Right lobe of liver (tissue), 6 donors: ENCODE measurements around the gene MAP3K1. TPM values are rescaled to one million over a fixed set of nuclear protein-coding genes. Genes with fewer than 3 reads are reported as not detected.

ENCODE experiments used
- ATAC-seq, 4 donors: fragments of 200-7000 bp; cut with Tn5 transposase; one replicate each; pipeline ENCODE4 v1.9.1; 2020; ENCODE audit warnings: mild to moderate bottlenecking in 4 of 4, moderate library complexity in 4 of 4
- DNase-seq, 3 donors: peaks; one replicate each; pipeline ENCODE4 v3.0.0-alpha.2; 2020
- H3K27ac ChIP-seq, 3 donors: fragments of 200-600 bp; one replicate each; pipeline ENCODE4 v1.8.0; 2022
- H3K27me3 ChIP-seq, 2 donors: fragments of 200-600 bp; one replicate each; pipeline ENCODE4 v1.8.0; 2022
- H3K36me3 ChIP-seq, 4 donors: fragments of 200-600 bp; sonication (generic) in 1 of 4; one replicate each; pipeline versions ENCODE4 v1.5.1 to v1.8.0; 2017 to 2022; ENCODE audit warnings: control low read depth in 1 of 4
- H3K4me1 ChIP-seq, 4 donors: fragments of 200-600 bp; sonication (generic) in 1 of 4; one replicate each; pipeline versions ENCODE4 v1.5.1 to v1.8.0; 2017 to 2022; ENCODE audit warnings: control low read depth in 1 of 4
- H3K4me3 ChIP-seq, 3 donors: fragments of 200-600 bp; one replicate each; pipeline ENCODE4 v1.8.0; 2022
- H3K9me3 ChIP-seq, 4 donors: fragments of 200-600 bp; sonication (generic) in 1 of 4; one replicate each; pipeline versions ENCODE4 v1.5.1 to v1.8.0; 2017 to 2022; ENCODE audit warnings: control low read depth in 1 of 4
- POLR2A ChIP-seq: fragments of 450-650 bp; IDR thresholded peaks from one replicate; pipeline ENCODE4 v1.6.1; 2017; ENCODE audit warnings: antibody characterized with exemption, mild to moderate bottlenecking
- WGBS: methylation state at CpG from one replicate; pipeline ENCODE4 v1.1.6; 2018; ENCODE audit warnings: low coverage, low lambda C conversion rate; ENCODE audit not compliant: insufficient coverage; ENCODE audit errors: missing lambda C conversion rate; 5-methylcytosine and 5-hydroxymethylcytosine counted together
- intact Hi-C, 2 donors: fragments of 100-400 bp; cut with DNase I; formaldehyde crosslinking; loops; one replicate each; pipeline versions ENCODE4 v1.11.2 to v1.14.1; 2022
- total RNA-seq, 6 experiments: library from RNA; depleted of rRNA in 2 of 6; stranded (reverse); fragments of >200 nt in 2 of 6; fragmentation: NEBNext Ultra II Directional in 3 of 6; extraction: Animal tissue kit (Norgen Biotek cat#: 25700) in 3 of 6; gene quantifications; one replicate each; pipeline versions ENCODE4 v1.1.0 to v1.2.4, GENCODE V29; 2016 to 2023
- TF ChIP-seq, protein P1 (sequence below), 4 donors: fragments of 200-600 bp in 3 of 4; fragments of 450-650 bp in 1 of 4; IDR thresholded peaks; one replicate each; pipeline versions ENCODE4 v1.5.1 to v1.8.0; 2016 to 2022; ENCODE audit warnings: antibody characterized with exemption in 4 of 4, mild to moderate bottlenecking in 2 of 4
- donor health status: DM: no; HTN: yes; CAD: no.
- donor health status: DM: no; HTN: no; CAD: no.
- donor health status: DM: no; HTN: no; CAD: no.
- donor health status: DM: no; HTN: yes; CAD: no.
- donor health status: DM: no; HTN: yes; CAD: no.

Gene MAP3K1
- total RNA-seq, 6 experiments from 2014 or later, result 6.3 to 10.3 (median 8.3) TPM

DNA sequence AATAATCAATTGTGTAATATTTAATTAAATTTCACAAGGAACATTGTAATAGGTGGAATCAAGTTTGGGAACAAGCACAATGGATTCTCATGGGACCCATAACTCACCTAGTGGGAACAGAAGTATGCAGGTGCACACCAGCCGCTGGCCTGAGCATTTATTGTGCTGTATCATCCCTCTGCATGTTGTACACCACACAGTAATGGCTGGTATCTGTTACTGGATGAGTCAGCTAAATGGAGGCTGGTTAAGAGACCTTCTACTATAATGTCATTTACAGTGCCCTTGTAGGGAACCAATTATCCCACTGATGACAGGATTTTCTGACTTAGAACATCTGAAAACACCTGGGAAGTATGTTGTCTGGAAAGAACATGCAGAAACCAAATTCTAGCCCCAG lies 3.2 kb upstream of the MAP3K1 start:
- no peaks in the 10 kb centered on the region for H3K9me3 ChIP-seq
- H3K27ac ChIP-seq, result no peak overlapping the region
- no peaks in the 10 kb centered on the region for H3K36me3 ChIP-seq
- ATAC-seq, result no peak
- WGBS, result 78% methylated on average over 1 of the region's 1 CpG
- DNase-seq, result no peak
- intact Hi-C loops, result no loop called here
- no peak overlapping the region for H3K4me3 ChIP-seq
- no peak for TF ChIP-seq POLR2A
- TF ChIP-seq, protein P1, sequence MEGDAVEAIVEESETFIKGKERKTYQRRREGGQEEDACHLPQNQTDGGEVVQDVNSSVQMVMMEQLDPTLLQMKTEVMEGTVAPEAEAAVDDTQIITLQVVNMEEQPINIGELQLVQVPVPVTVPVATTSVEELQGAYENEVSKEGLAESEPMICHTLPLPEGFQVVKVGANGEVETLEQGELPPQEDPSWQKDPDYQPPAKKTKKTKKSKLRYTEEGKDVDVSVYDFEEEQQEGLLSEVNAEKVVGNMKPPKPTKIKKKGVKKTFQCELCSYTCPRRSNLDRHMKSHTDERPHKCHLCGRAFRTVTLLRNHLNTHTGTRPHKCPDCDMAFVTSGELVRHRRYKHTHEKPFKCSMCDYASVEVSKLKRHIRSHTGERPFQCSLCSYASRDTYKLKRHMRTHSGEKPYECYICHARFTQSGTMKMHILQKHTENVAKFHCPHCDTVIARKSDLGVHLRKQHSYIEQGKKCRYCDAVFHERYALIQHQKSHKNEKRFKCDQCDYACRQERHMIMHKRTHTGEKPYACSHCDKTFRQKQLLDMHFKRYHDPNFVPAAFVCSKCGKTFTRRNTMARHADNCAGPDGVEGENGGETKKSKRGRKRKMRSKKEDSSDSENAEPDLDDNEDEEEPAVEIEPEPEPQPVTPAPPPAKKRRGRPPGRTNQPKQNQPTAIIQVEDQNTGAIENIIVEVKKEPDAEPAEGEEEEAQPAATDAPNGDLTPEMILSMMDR (IDR thresholded peaks at IDR 0.05), result no peak
- peaks cover 0 to under 1% (median 0%) of the 10 kb centered on the region in 4 donors for H3K4me1 ChIP-seq
- no peaks in the 10 kb centered on the region for H3K27me3 ChIP-seq

DNA sequence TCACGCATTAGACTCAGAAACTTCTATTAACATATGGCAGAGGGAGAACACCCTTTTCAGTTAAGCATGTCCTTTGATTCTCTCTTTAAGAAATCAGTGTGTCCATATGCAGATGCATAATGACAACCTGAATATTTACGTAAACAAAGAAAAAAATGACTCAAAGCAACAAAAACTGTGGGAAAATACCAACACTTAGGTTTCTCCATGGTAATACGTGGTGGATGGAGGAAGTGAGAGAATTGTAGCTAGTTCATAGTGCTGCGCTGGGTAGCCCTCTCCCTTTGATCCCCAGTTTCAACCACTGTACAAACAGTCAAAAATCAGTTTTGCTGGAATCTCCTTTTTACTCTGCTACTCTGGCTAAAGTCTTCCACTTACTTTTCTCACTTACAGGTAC lies 2.0 kb upstream of the MAP3K1 start:
- H3K9me3 ChIP-seq, result no peaks in the 10 kb centered on the region
- H3K4me3 ChIP-seq, result no peak overlapping the region
- TF ChIP-seq, protein P1 (IDR thresholded peaks at IDR 0.05), result no peak
- TF ChIP-seq POLR2A, result no peak
- ATAC-seq (no peak), DNase-seq (no peak)
- H3K36me3 ChIP-seq, result no peaks in the 10 kb centered on the region
- peaks cover 0 to 12% (median 5%) of the 10 kb centered on the region in 4 donors for H3K4me1 ChIP-seq
- 73% methylated on average over 4 of the region's 4 CpGs for WGBS
- H3K27me3 ChIP-seq, result no peaks in the 10 kb centered on the region
- H3K27ac ChIP-seq, result no peak overlapping the region
- intact Hi-C loops, result no loop called here

DNA sequence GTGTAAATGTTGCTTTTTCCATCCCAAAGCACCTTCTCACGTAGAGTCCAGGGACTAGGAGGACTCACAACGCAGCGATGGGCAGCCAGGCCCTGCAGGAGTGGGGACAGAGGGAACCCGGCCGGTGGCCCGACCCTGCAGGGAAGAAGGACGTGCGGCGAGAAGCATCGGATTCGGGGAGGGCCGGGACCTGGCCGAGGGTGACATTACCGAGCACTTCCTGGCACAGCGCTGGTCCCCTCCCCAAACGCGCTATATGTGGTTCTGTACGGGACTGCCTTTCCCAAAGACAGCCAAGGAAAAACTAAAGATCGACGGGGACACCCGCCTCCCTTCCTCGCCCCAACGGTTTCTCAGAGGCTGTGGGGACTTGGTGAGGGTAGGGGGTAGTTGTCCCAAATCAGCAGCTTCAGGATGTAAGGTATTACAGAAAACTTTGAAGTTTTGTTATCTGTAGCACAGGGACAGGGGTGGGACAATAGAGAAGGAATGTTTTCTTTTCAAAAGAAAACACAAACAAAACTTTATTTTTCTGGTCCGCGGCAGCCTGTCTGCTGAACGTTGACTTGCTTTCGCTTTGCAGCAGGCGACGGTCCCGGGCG lies 887 bp upstream of the MAP3K1 start:
- intact Hi-C loops, result no loop called here
- H3K9me3 ChIP-seq, result no peaks in the 10 kb centered on the region
- H3K4me1 ChIP-seq, result peaks cover 0 to 15% (median 5%) of the 10 kb centered on the region in 4 donors
- peak overlapping the region; percentile 91 to 97 (median 95) for H3K27ac ChIP-seq
- ATAC-seq (peak; percentile 15 to 38 (median 19)), DNase-seq (peak; percentile 59 to 75 (median 67))
- TF ChIP-seq POLR2A, result no peak
- TF ChIP-seq, protein P1 (IDR thresholded peaks at IDR 0.05), result peak in 2 of 4 donors; percentile 8 to 11
- WGBS, result 1% methylated on average over 15 of the region's 31 CpGs
- H3K27me3 ChIP-seq, result no peaks in the 10 kb centered on the region
- H3K4me3 ChIP-seq, result peak overlapping the region; percentile 54 to 81 (median 78)
- no peaks in the 10 kb centered on the region for H3K36me3 ChIP-seq

DNA sequence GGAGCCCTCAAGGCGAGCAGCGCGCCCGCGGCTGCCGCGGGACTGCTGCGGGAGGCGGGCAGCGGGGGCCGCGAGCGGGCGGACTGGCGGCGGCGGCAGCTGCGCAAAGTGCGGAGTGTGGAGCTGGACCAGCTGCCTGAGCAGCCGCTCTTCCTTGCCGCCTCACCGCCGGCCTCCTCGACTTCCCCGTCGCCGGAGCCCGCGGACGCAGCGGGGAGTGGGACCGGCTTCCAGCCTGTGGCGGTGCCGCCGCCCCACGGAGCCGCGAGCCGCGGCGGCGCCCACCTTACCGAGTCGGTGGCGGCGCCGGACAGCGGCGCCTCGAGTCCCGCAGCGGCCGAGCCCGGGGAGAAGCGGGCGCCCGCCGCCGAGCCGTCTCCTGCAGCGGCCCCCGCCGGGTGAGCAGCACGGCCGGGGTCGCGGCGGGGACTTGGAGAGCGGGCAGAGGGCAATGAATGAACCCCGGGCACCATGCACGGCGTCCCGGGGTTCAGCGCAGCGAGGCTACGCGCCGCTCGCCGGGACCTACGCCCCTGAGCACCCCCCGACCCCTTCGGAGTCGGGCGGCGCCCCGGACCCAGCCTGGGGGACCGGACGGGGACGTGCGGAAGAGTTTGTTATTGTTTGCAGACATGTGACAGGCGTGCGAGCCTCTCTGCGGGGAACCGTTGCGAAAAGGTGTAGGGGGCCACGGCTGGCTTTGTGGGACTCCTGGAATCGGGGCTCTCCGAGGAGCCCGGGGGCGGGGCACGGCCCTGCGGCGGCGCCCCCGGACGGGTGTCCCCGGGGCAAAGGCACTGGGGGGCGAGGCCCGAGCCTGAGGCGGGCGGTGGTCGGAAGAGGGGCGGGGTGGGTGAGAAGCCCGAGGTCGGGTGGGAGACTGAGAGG lies 553 bp downstream of the MAP3K1 start:
- H3K36me3 ChIP-seq, result no peaks in the 10 kb centered on the region
- H3K9me3 ChIP-seq, result no peaks in the 10 kb centered on the region
- peaks cover 0 to 19% (median 5%) of the 10 kb centered on the region in 4 donors for H3K4me1 ChIP-seq
- intact Hi-C loops, result no loop called here
- peak overlapping the region; percentile 91 to 97 (median 95) for H3K27ac ChIP-seq
- H3K27me3 ChIP-seq, result no peaks in the 10 kb centered on the region
- 0% methylated on average over 23 of the region's 116 CpGs for WGBS
- ATAC-seq (peak; percentile 4 to 30 (median 21)), DNase-seq (peak; percentile 51 to 66 (median 53))
- peak overlapping the region; percentile 54 to 81 (median 78) for H3K4me3 ChIP-seq
- TF ChIP-seq, protein P1 (IDR thresholded peaks at IDR 0.05), result no peak
- TF ChIP-seq POLR2A, result peak; percentile 22
